Endothelial cell of umbilical vein (primary cell): ENCODE measurements around the gene RALGPS2. TPM values are rescaled to one million over a fixed set of nuclear protein-coding genes. Genes with fewer than 3 reads are reported as not detected.

Source experiments
- BruUV-seq: library from RNA; stranded (reverse); fragments of 400-500 nt; replicated peaks from 2 replicates; lab custom pipeline; 2021; lab: Mats Ljungman, UMichigan
- CTCF ChIA-PET: fragments of 300-600, 350-600 bp; sonication (Branson Sonifier 250); formaldehyde crosslinking; loops from one replicate; lab custom pipeline; 2021; ENCODE audit warnings: antibody characterized with exemption, inconsistent platforms; lab: Charles Lee
- POLR2A ChIA-PET: fragments of 300-600, 350-600 bp; sonication (Branson Sonifier 250); formaldehyde crosslinking; loops from one replicate; lab custom pipeline; 2021; ENCODE audit warnings: antibody characterized with exemption, inconsistent platforms; lab: Charles Lee
- DNase-seq: peaks from one replicate; pipeline ENCODE4 v3.0.0-alpha.2; 2011; ENCODE audit warnings: low read depth, low spot score
- FAIRE-seq: peaks from 2 replicates; lab custom pipeline; 2011; peaks lifted over from hg19 to GRCh38; lab: Jason Lieb, UNC
- H2AFZ ChIP-seq: 2 replicates; pipeline ENCODE4 v1.6.0; 2012; ENCODE audit warnings: low read depth, low read length, control low read depth, inconsistent platforms
- H3K27ac ChIP-seq: 2 replicates; pipeline ENCODE4 v1.5.1; 2011; ENCODE audit warnings: low read depth, mild to moderate bottlenecking, control low read depth, low read length, moderate library complexity; ENCODE audit not compliant: insufficient read depth
- H3K27me3 ChIP-seq, 2 experiments: 2 replicates each; pipeline versions ENCODE4 v1.6.0 to v1.6.1; 2011; ENCODE audit warnings: low read length in 2 of 2, mixed read lengths in 1 of 2; ENCODE audit not compliant: control insufficient read depth in 2 of 2, insufficient read depth in 2 of 2
- H3K36me3 ChIP-seq, 2 experiments: 2 replicates in 1 of 2; 3 replicates in 1 of 2; pipeline ENCODE4 v1.5.1; 2011; ENCODE audit warnings: low read length in 2 of 2, mild to moderate bottlenecking in 1 of 2, moderate library complexity in 1 of 2; ENCODE audit not compliant: control insufficient read depth in 2 of 2, insufficient read depth in 2 of 2; ENCODE audit errors: extremely low read depth in 1 of 2
- H3K4me1 ChIP-seq: 3 replicates; pipeline ENCODE4 v1.5.1; 2011; ENCODE audit warnings: mild to moderate bottlenecking, low read length; ENCODE audit not compliant: control insufficient read depth, insufficient read depth; ENCODE audit errors: extremely low read depth
- H3K4me2 ChIP-seq: 2 replicates; pipeline ENCODE4 v1.6.1; 2011; ENCODE audit warnings: low read length, control low read depth, mixed read lengths; ENCODE audit not compliant: insufficient read depth
- H3K4me3 ChIP-seq, 3 experiments: fragments of 200-600 bp in 1 of 3; sonication (generic), shearing (Covaris generic) in 1 of 3; replicated peaks in 1 of 3; 2 replicates each; pipeline ENCODE4 v1.5.1; 2011 to 2016; ENCODE audit warnings: control low read depth in 3 of 3, low read length in 3 of 3, mild to moderate bottlenecking in 2 of 3, inconsistent platforms in 1 of 3, low read depth in 1 of 3, moderate library complexity in 1 of 3; ENCODE audit not compliant: insufficient read depth in 1 of 3
- H3K79me2 ChIP-seq: 2 replicates; pipeline ENCODE4 v1.6.0; 2012; ENCODE audit warnings: low read length, inconsistent platforms; ENCODE audit not compliant: control insufficient read depth, insufficient read depth
- H3K9ac ChIP-seq: replicated peaks from 2 replicates; pipeline ENCODE3; 2011; ENCODE audit warnings: low read length, control low read depth; ENCODE audit not compliant: insufficient read depth; ENCODE audit errors: extremely low read depth
- H3K9me1 ChIP-seq: replicated peaks from 3 replicates; pipeline ENCODE4 v1.6.0; 2011; ENCODE audit warnings: mild to moderate bottlenecking, low read length; ENCODE audit not compliant: control insufficient read depth, insufficient read depth; ENCODE audit errors: extremely low read depth
- H3K9me3 ChIP-seq: replicated peaks from 2 replicates; pipeline ENCODE4 v1.5.1; 2012; ENCODE audit warnings: low read length, inconsistent platforms; ENCODE audit not compliant: control insufficient read depth, insufficient read depth
- H4K20me1 ChIP-seq: replicated peaks from 2 replicates; pipeline ENCODE3; 2011; ENCODE audit warnings: mild to moderate bottlenecking, low read length; ENCODE audit not compliant: control insufficient read depth, insufficient read depth; ENCODE audit errors: extremely low read depth
- EZH2 ChIP-seq: IDR thresholded peaks from 2 replicates; pipeline ENCODE4 v1.6.1; 2012; ENCODE audit warnings: borderline replicate concordance, low read depth, mild to moderate bottlenecking, moderate library complexity, low read length, inconsistent platforms; ENCODE audit not compliant: severe bottlenecking
- FOS ChIP-seq: IDR thresholded peaks from 2 replicates; pipeline ENCODE4 v1.6.1; 2011; ENCODE audit warnings: mild to moderate bottlenecking, low read length, moderate library complexity, borderline replicate concordance; ENCODE audit not compliant: insufficient read depth
- GATA2 ChIP-seq: IDR thresholded peaks from 2 replicates; pipeline ENCODE4 v1.7.0; 2011; ENCODE audit warnings: low read depth, mild to moderate bottlenecking, moderate library complexity, mixed read lengths, low read length; ENCODE audit not compliant: insufficient read length, insufficient read depth
- JUN ChIP-seq: IDR thresholded peaks from 2 replicates; pipeline ENCODE4 v1.6.1; 2011; ENCODE audit warnings: borderline replicate concordance, low read depth; ENCODE audit not compliant: insufficient read length, insufficient read depth
- MYC ChIP-seq: IDR thresholded peaks from one replicate; pipeline ENCODE4 v1.6.1; 2011; ENCODE audit warnings: mild to moderate bottlenecking, low read depth, low read length
- POLR2A ChIP-seq: IDR thresholded peaks from 2 replicates; pipeline ENCODE4 v1.6.1; 2012; ENCODE audit warnings: low read depth, mild to moderate bottlenecking, control low read depth, low read length
- POLR2AphosphoS5 ChIP-seq: IDR thresholded peaks from 2 replicates; pipeline ENCODE4 v1.6.1; 2012; ENCODE audit warnings: low read depth, mild to moderate bottlenecking, control low read depth, low read length, moderate library complexity; ENCODE audit not compliant: insufficient read depth
- dilution Hi-C: fragments of 300-500 bp; cut with MboI; formaldehyde crosslinking; loops from one replicate; pipeline ENCODE4 v1.15.0; 2019; ENCODE audit warnings: low sequenced_read_pairs; ENCODE audit not compliant: extremely low pct_ligation_motif_present
- intact Hi-C: fragments of 100-400 bp; cut with micrococcal nuclease; formaldehyde crosslinking; loops from one replicate; pipeline ENCODE4 v1.10.0; 2022
- polyA plus RNA-seq, 4 experiments: library from polyadenylated mRNA; depleted of rRNA in 3 of 4; stranded (reverse) in 3 of 4; unstranded in 1 of 4; fragments of >200 nt; gene quantifications; 2 replicates each; pipeline versions ENCODE4 v1.2.1 to v1.2.3, GENCODE V29; 2011 to 2012; ENCODE audit warnings: missing spikeins in 1 of 4
- total RNA-seq: library from RNA; stranded (reverse); gene quantifications from 2 replicates; pipeline ENCODE4 v1.2.3, GENCODE V29; 2021
- TF ChIP-seq, protein P1 (sequence below): IDR thresholded peaks from 2 replicates; pipeline ENCODE4 v1.6.1; 2011; ENCODE audit not compliant: insufficient read depth, insufficient read length
- TF ChIP-seq, protein P2 (sequence below), 2 donors: IDR thresholded peaks; 1 replicate in 1 of 2; 2 replicates in 1 of 2; pipeline ENCODE4 v1.5.1; 2011; ENCODE audit warnings: low read length in 2 of 2, mild to moderate bottlenecking in 2 of 2, moderate library complexity in 2 of 2, control low read depth in 1 of 2, inconsistent platforms in 1 of 2, low read depth in 1 of 2; ENCODE audit not compliant: insufficient read depth in 1 of 2; ENCODE audit errors: extremely low read depth in 1 of 2

RALGPS2 gene
- total and polyA plus RNA-seq, 2 donors (not counting 3 experiments of a cell fraction or from before 2014, with no cell fraction given), result 4.6 to 27.7 TPM

DNA sequence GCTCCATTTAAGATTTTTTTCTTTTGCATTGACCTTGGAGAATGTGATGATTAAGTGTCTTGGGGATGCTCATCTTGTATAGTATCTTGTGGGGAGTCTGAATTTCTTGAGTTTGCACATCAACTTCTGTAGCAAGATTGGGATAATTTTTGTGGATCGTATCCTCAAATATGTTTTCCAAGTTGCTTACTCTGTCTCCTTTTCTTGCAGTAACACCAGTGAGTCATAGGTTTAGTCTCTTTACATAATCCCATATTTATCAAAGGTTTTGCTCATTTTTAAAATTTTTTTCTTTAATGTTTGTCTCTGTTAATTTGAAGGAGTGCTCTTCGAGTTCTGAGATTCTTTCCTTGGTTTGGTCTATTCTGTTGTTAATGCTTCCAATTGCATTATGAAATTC lies 187.6 kb downstream of the RALGPS2 start:
- Histone ChIP-seq H3K9ac (no peak overlapping the region), H3K4me2 (no peak overlapping the region), H3K4me3 (no peak overlapping the region), H4K20me1 (no peaks in the 10 kb centered on the region), H3K9me3 (no peaks in the 10 kb centered on the region), H3K27ac (no peak overlapping the region), H2AFZ (no peak overlapping the region), H3K79me2 (no peaks in the 10 kb centered on the region), H3K27me3 (no peaks in the 10 kb centered on the region), H3K9me1 (no peaks in the 10 kb centered on the region), H3K36me3 (peaks cover 0 to 6% of the 10 kb centered on the region in 2 experiments), H3K4me1 (no peaks in the 10 kb centered on the region)
- FAIRE-seq (no peak), DNase-seq (no peak)
- TF ChIP-seq JUN (no peak), MYC (no peak), POLR2A (no peak), FOS (no peak), GATA2 (no peak), EZH2 (no peak), POLR2AphosphoS5 (no peak)
- TF ChIP-seq, protein P1, sequence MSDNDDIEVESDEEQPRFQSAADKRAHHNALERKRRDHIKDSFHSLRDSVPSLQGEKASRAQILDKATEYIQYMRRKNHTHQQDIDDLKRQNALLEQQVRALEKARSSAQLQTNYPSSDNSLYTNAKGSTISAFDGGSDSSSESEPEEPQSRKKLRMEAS, result no peak
- TF ChIP-seq, protein P2, sequence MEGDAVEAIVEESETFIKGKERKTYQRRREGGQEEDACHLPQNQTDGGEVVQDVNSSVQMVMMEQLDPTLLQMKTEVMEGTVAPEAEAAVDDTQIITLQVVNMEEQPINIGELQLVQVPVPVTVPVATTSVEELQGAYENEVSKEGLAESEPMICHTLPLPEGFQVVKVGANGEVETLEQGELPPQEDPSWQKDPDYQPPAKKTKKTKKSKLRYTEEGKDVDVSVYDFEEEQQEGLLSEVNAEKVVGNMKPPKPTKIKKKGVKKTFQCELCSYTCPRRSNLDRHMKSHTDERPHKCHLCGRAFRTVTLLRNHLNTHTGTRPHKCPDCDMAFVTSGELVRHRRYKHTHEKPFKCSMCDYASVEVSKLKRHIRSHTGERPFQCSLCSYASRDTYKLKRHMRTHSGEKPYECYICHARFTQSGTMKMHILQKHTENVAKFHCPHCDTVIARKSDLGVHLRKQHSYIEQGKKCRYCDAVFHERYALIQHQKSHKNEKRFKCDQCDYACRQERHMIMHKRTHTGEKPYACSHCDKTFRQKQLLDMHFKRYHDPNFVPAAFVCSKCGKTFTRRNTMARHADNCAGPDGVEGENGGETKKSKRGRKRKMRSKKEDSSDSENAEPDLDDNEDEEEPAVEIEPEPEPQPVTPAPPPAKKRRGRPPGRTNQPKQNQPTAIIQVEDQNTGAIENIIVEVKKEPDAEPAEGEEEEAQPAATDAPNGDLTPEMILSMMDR (IDR thresholded peaks at IDR 0.05; ENCODE audit: extremely low read depth in 1 of 2, insufficient read depth in 1 of 2, low read depth in 1 of 2, low read length in 2 of 2), result no peak
- dilution Hi-C loops, result no loop called here
- BruUV-seq, result no TSS peak
- intact Hi-C loops, result no loop called here
- CTCF ChIA-PET, result no interaction called here
- POLR2A ChIA-PET, result no interaction called here
